PFSK-1 (cell line): ENCODE data around the gene ARID3A.

Experiments
- FOXP2 ChIP-seq: optimal IDR thresholded peaks from 2 replicates; pipeline ENCODE3; 2011; ENCODE audit warnings: borderline replicate concordance, control low read depth, inconsistent platforms; ENCODE audit not compliant: insufficient read depth; ENCODE audit errors: extremely low read length, extremely low read depth
- POLR2AphosphoS5 ChIP-seq: IDR thresholded peaks from 2 replicates; pipeline ENCODE4 v1.6.1; 2012; ENCODE audit warnings: low read depth, mild to moderate bottlenecking, control low read depth, low read length, moderate library complexity
- REST ChIP-seq, 2 experiments: IDR thresholded peaks; 2 replicates each; pipeline versions ENCODE4 v1.6.1 to v1.8.0; 2011 to 2012; ENCODE audit warnings: low read depth in 2 of 2, low read length in 2 of 2, control low read depth in 1 of 2, inconsistent platforms in 1 of 2, mild to moderate bottlenecking in 1 of 2, moderate library complexity in 1 of 2; ENCODE audit not compliant: insufficient read depth in 1 of 2
- SIN3A ChIP-seq: IDR thresholded peaks from 2 replicates; pipeline ENCODE4 v1.6.1; 2012; ENCODE audit warnings: mild to moderate bottlenecking, low read length, moderate library complexity, borderline replicate concordance; ENCODE audit not compliant: insufficient read depth
- TAF1 ChIP-seq: IDR thresholded peaks from 2 replicates; pipeline ENCODE4 v1.6.1; 2012; ENCODE audit warnings: low read length, control low read depth, borderline replicate concordance; ENCODE audit not compliant: insufficient read depth

ARID3A gene

GRCh38 chr19:885536-886224, 40.2 kb upstream of the ARID3A start:
- TF ChIP-seq POLR2AphosphoS5 (no peak), FOXP2 (no peak)

GRCh38 chr19:887072-887471, 38.8 kb upstream of the ARID3A start:
- no peak for TF ChIP-seq REST (IDR thresholded peaks at IDR 0.05; ENCODE audit: insufficient read depth in 1 of 2, low read depth in 2 of 2, low read length in 2 of 2)
- no peak for TF ChIP-seq FOXP2
- TF ChIP-seq TAF1: no peak
- no peak for TF ChIP-seq SIN3A
- no peak for TF ChIP-seq POLR2AphosphoS5

- no peak for TF ChIP-seq REST (IDR thresholded peaks at IDR 0.05; ENCODE audit: insufficient read depth in 1 of 2, low read depth in 2 of 2, low read length in 2 of 2)
- TF ChIP-seq POLR2AphosphoS5: no peak
- no peak for TF ChIP-seq SIN3A
- TF ChIP-seq TAF1: no peak
- TF ChIP-seq FOXP2: no peak
Observed at GRCh38 chr19:887599-887998, 38.2 kb upstream of the ARID3A start.

- no peak for TF ChIP-seq TAF1
- TF ChIP-seq FOXP2: no peak
Observed at GRCh38 chr19:888581-889385, 37.1 kb upstream of the ARID3A start.

GRCh38 chr19:889662-890295, 36.1 kb upstream of the ARID3A start:
- no peak for TF ChIP-seq FOXP2
- TF ChIP-seq POLR2AphosphoS5: no peak
- no peak for TF ChIP-seq TAF1
- TF ChIP-seq SIN3A: no peak
- no peak for TF ChIP-seq REST (IDR thresholded peaks at IDR 0.05; ENCODE audit: insufficient read depth in 1 of 2, low read depth in 2 of 2, low read length in 2 of 2)

- TF ChIP-seq TAF1 (no peak), FOXP2 (no peak)
Observed at GRCh38 chr19:890831-891230, 35.0 kb upstream of the ARID3A start.
